DND-41 (cell line): ENCODE results near the gene PXDC1.

Source experiments
- ATAC-seq: fragments of 200-7000 bp; cut with Tn5 transposase; 3 replicates; pipeline ENCODE4 v1.9.1; 2021; ENCODE audit warnings: low read depth; ENCODE audit not compliant: insufficient read depth
- DNase-seq: peaks from one replicate; pipeline ENCODE4 v3.0.0-alpha.2; 2020
- H2AFZ ChIP-seq: 2 replicates; pipeline ENCODE4 v1.6.0; 2012; ENCODE audit warnings: low read depth, low read length
- H3K27ac ChIP-seq: 2 replicates; pipeline ENCODE4 v1.5.1; 2012; ENCODE audit warnings: low read length, inconsistent platforms
- H3K27me3 ChIP-seq: fragments of 200-600 bp; sonication (generic); 2 replicates; pipeline ENCODE4 v1.6.0; 2012; ENCODE audit warnings: low read length, mild to moderate bottlenecking, inconsistent platforms; ENCODE audit not compliant: insufficient read depth, poor library complexity
- H3K36me3 ChIP-seq: 2 replicates; pipeline ENCODE4 v1.5.1; 2012; ENCODE audit warnings: low read length, inconsistent platforms; ENCODE audit not compliant: insufficient read depth
- H3K4me1 ChIP-seq: 2 replicates; pipeline ENCODE4 v1.5.1; 2012; ENCODE audit warnings: mild to moderate bottlenecking, low read length; ENCODE audit not compliant: insufficient read depth
- H3K4me2 ChIP-seq: 2 replicates; pipeline ENCODE4 v1.6.0; 2012; ENCODE audit warnings: mild to moderate bottlenecking, moderate library complexity, low read length, inconsistent platforms; ENCODE audit not compliant: insufficient read depth
- H3K4me3 ChIP-seq, 2 experiments: fragments of 200-600 bp in 1 of 2; shearing (Covaris generic) in 1 of 2; 2 replicates each; pipeline ENCODE4 v1.5.1; 2012 to 2016; ENCODE audit warnings: inconsistent platforms in 2 of 2, low read length in 2 of 2, mild to moderate bottlenecking in 2 of 2, low read depth in 1 of 2, moderate library complexity in 1 of 2
- H3K79me2 ChIP-seq: 2 replicates; pipeline ENCODE4 v1.6.0; 2012; ENCODE audit warnings: low read length, inconsistent platforms; ENCODE audit not compliant: insufficient read depth
- H3K9ac ChIP-seq: 2 replicates; pipeline ENCODE4 v1.6.0; 2012; ENCODE audit warnings: low read depth, mild to moderate bottlenecking, inconsistent platforms, low read length, moderate library complexity
- H3K9me3 ChIP-seq: 2 replicates; pipeline ENCODE4 v1.5.1; 2012; ENCODE audit warnings: low read length, moderate library complexity, mild to moderate bottlenecking, inconsistent platforms; ENCODE audit not compliant: insufficient read depth, severe bottlenecking
- H4K20me1 ChIP-seq: 2 replicates; pipeline ENCODE4 v1.6.0; 2012; ENCODE audit warnings: low read length; ENCODE audit not compliant: insufficient read depth
- EZH2 ChIP-seq: IDR thresholded peaks from 3 replicates; pipeline ENCODE4 v1.6.1; 2012; ENCODE audit warnings: borderline replicate concordance, low read depth, mild to moderate bottlenecking, moderate library complexity, low read length, inconsistent platforms; ENCODE audit not compliant: severe bottlenecking
- TF ChIP-seq, protein P1 (sequence below): IDR thresholded peaks from 2 replicates; pipeline ENCODE4 v1.5.1; 2012; ENCODE audit warnings: borderline replicate concordance, low read length, moderate library complexity, mild to moderate bottlenecking; ENCODE audit not compliant: poor library complexity, severe bottlenecking; ENCODE audit errors: extremely low read depth

The PXDC1 gene

DNA sequence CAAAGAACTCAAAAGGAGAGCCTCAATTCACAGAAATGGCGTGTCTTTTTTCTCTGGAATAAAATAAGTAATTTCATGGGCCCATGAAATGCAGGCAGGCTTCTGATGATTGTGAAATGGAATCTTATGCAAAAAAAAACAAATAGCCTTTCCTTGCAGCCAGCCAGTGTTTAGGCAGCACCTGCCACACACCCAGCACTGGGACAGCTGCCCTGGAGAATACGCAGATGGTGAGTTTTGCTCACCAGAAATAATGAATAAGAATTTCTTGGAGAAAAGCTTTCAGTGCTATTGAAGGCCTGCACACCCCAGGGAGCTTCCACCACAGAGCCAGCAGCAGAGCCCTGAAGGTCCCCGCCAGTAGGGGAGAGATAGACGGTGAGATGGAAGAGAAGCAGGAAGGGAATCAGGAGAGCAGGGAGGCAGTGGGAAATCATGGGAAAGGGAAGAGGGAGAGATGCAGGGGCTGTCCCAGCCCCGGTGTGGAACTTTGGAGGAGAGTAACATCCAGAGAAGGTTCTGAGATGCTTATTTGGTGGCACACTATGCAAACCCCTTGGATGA lies 54.9 kb downstream of the PXDC1 start:
- ATAC-seq: no peak

DNA sequence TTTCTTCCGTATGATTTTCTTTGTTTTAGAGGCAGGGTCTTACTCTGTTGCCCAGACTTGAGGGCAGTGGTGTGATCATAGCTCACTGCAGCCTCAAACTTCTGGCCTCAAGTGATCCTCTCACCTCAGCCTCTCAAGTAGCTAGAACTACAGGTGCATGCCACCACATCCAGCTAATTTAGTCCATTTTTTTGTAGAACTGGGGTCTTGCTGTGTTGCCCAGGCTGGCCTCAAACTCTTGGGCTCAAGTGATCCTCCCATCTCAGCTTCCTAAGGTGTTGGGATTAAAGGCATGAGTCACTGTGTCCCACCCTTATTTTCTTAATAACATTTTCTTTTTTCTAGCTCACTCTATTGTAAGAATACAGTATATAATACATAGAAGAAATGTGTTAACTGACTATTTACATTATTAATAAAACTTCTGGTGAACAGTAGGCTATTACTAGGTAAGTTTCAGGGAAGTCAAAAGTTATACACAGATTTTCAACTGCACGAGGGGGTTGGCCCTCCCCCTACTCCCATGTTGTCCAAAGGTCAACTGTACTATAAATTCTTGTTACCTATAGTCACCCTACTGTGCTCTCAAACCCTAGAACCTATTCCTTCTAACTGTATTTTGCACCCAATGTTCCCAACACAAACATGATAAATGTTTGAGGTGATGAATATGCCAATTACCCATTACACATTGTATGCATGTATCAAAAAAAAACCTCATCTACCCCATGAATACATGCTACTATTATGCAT lies 56.3 kb downstream of the PXDC1 start:
- peaks cover 3% of the 10 kb centered on the region for H3K9me3 ChIP-seq
- no peaks in the 10 kb centered on the region for H3K27me3 ChIP-seq
- H2AFZ ChIP-seq: no peak overlapping the region
- H3K27ac ChIP-seq: no peak overlapping the region
- no peaks in the 10 kb centered on the region for H4K20me1 ChIP-seq
- no peaks in the 10 kb centered on the region for H3K36me3 ChIP-seq
- H3K4me1 ChIP-seq: no peaks in the 10 kb centered on the region
- no peak for TF ChIP-seq EZH2
- TF ChIP-seq, protein P1, sequence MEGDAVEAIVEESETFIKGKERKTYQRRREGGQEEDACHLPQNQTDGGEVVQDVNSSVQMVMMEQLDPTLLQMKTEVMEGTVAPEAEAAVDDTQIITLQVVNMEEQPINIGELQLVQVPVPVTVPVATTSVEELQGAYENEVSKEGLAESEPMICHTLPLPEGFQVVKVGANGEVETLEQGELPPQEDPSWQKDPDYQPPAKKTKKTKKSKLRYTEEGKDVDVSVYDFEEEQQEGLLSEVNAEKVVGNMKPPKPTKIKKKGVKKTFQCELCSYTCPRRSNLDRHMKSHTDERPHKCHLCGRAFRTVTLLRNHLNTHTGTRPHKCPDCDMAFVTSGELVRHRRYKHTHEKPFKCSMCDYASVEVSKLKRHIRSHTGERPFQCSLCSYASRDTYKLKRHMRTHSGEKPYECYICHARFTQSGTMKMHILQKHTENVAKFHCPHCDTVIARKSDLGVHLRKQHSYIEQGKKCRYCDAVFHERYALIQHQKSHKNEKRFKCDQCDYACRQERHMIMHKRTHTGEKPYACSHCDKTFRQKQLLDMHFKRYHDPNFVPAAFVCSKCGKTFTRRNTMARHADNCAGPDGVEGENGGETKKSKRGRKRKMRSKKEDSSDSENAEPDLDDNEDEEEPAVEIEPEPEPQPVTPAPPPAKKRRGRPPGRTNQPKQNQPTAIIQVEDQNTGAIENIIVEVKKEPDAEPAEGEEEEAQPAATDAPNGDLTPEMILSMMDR: no peak
- ATAC-seq (no peak), DNase-seq (no peak)
- no peaks in the 10 kb centered on the region for H3K79me2 ChIP-seq
- no peak overlapping the region for H3K4me2 ChIP-seq
- H3K9ac ChIP-seq: no peak overlapping the region
- H3K4me3 ChIP-seq: no peak overlapping the region

More for the DNA sequence above, 54.9 kb downstream of the PXDC1 start:
- Histone ChIP-seq H3K27me3 (no peaks in the 10 kb centered on the region), H3K9ac (no peak overlapping the region), H3K27ac (no peak overlapping the region), H3K79me2 (no peaks in the 10 kb centered on the region), H4K20me1 (no peaks in the 10 kb centered on the region), H3K36me3 (no peaks in the 10 kb centered on the region), H2AFZ (no peak overlapping the region), H3K4me1 (no peaks in the 10 kb centered on the region), H3K4me2 (no peak overlapping the region), H3K4me3 (no peak overlapping the region), H3K9me3 (peaks cover 3% of the 10 kb centered on the region)
- TF ChIP-seq EZH2: no peak
- TF ChIP-seq, protein P1: no peak
- no peak for DNase-seq

DNA sequence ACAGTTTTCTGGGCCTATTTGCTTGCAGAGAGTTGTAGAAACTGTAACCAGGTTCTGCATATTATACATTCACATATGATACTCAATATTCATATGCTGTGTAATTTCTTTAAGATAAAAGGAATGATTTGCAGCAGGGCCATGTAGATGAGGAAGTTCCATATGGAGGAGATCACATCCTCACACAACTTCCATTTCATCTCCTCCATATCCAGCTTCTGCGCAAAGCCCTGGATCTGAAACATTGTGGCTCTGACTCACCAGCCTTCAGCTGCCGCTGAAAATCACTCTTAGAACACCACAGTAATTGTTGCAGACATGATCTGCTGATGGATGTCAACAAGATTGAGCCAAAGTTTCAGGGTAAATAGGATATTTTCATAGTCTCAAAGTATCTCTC lies 57.7 kb downstream of the PXDC1 start:
- no peak for ATAC-seq
- H3K27me3 ChIP-seq: no peaks in the 10 kb centered on the region

More for the DNA sequence above, 57.7 kb downstream of the PXDC1 start:
- Histone ChIP-seq H3K9me3 (peaks cover under 1% of the 10 kb centered on the region), H3K4me2 (no peak overlapping the region), H3K4me3 (no peak overlapping the region), H3K9ac (no peak overlapping the region), H4K20me1 (no peaks in the 10 kb centered on the region), H2AFZ (no peak overlapping the region), H3K36me3 (no peaks in the 10 kb centered on the region), H3K79me2 (no peaks in the 10 kb centered on the region), H3K4me1 (no peaks in the 10 kb centered on the region), H3K27ac (no peak overlapping the region)
- DNase-seq: no peak
- no peak for TF ChIP-seq EZH2
- TF ChIP-seq, protein P1: no peak
